ENCODE data around the gene CSGALNACT2. TPM values are rescaled to one million over a fixed set of nuclear protein-coding genes. Genes with fewer than 3 reads are reported as not detected.

The CSGALNACT2 gene
- total RNA-seq, 1 experiment from 2014 or later: 30.0 TPM

DNA sequence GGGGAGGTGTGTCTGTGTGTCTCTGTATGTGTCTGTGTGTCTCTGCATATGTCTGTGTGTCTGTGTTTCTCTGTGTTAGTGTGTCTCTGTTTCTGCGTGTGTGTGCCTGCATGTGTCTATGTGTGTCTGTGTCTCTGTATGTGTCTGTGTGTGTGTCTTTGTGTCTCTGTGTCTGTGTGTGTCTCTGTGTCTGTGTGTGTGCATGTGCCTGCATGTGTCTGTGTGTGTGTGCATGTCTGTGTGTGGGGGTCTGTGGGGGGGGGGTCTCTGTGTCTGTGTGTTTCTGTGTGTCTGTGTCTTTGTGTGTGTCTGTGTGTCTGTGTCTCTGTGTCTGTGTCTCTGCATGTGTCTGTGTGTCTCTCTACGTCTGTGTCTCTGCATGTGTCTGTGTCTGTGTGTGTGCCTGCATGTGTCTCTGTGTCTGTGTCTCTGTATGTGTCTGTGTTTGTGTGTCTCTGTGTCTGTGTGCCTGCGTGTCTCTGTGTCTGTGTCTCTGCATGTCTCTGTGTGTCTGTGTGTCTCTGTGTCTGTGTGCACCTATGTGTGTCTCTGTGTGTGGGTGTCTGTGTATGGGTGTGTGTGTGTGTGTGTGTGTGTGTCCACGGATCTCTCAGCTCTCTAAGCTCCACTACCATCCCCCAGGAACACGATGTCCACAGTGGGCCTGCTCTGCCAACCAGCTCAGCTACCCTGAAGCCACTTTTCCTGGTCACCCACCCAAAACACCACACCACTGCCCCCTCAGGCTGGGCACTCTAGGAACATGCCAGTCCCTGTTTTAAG, 87.0 kb downstream of the CSGALNACT2 start:
- ChIA-PET POLR2A (no interaction called here), CTCF (no interaction called here)
- intact Hi-C loops (cut with micrococcal nuclease): no loop called here
- TF ChIP-seq CTCF (IDR thresholded peaks at IDR 0.05; ENCODE audit: unreplicated experiment): no peak
- peaks cover 15% of the 10 kb centered on the region for H3K27me3 Mint-ChIP-seq (ENCODE audit: insufficient read depth, unreplicated experiment)
- peaks cover 6% of the 10 kb centered on the region for H3K4me1 Mint-ChIP-seq (ENCODE audit: insufficient read depth, unreplicated experiment)
- BruUV-seq (replicated peaks): no TSS peak
- no peak overlapping the region for H3K27ac Mint-ChIP-seq (ENCODE audit: low read depth, unreplicated experiment)
- no peak for DNase-seq (ENCODE audit: unreplicated experiment)
- no peak overlapping the region for H3K4me3 Mint-ChIP-seq (ENCODE audit: unreplicated experiment)
- H3K36me3 Mint-ChIP-seq (ENCODE audit: insufficient read depth, unreplicated experiment): no peaks in the 10 kb centered on the region
- H3K9me3 Mint-ChIP-seq (ENCODE audit: unreplicated experiment): no peaks in the 10 kb centered on the region

- peaks cover 15% of the 10 kb centered on the region for H3K27me3 Mint-ChIP-seq (ENCODE audit: insufficient read depth, unreplicated experiment)
- ChIA-PET CTCF (no interaction called here), POLR2A (no interaction called here)
- no peak overlapping the region for H3K4me3 Mint-ChIP-seq (ENCODE audit: unreplicated experiment)
- H3K36me3 Mint-ChIP-seq (ENCODE audit: insufficient read depth, unreplicated experiment): no peaks in the 10 kb centered on the region
- intact Hi-C loops (cut with micrococcal nuclease): no loop called here
- peaks cover 6% of the 10 kb centered on the region for H3K4me1 Mint-ChIP-seq (ENCODE audit: insufficient read depth, unreplicated experiment)
- no peaks in the 10 kb centered on the region for H3K9me3 Mint-ChIP-seq (ENCODE audit: unreplicated experiment)
- no TSS peak for BruUV-seq (replicated peaks)
- peak; percentile 14 for DNase-seq (ENCODE audit: unreplicated experiment)
- no peak for TF ChIP-seq CTCF (IDR thresholded peaks at IDR 0.05; ENCODE audit: unreplicated experiment)
- no peak overlapping the region for H3K27ac Mint-ChIP-seq (ENCODE audit: low read depth, unreplicated experiment)
Observed at GRCh38 chr10:43225787-43226153, 87.5 kb downstream of the CSGALNACT2 start.

GRCh38 chr10:43226441-43226840, 88.2 kb downstream of the CSGALNACT2 start:
- ChIA-PET CTCF (no interaction called here), POLR2A (no interaction called here)
- Mint-ChIP-seq H3K27me3 (ENCODE audit: insufficient read depth, unreplicated experiment) (peaks cover 15% of the 10 kb centered on the region), H3K4me3 (ENCODE audit: unreplicated experiment) (no peak overlapping the region), H3K9me3 (ENCODE audit: unreplicated experiment) (no peaks in the 10 kb centered on the region), H3K4me1 (ENCODE audit: insufficient read depth, unreplicated experiment) (peaks cover 6% of the 10 kb centered on the region), H3K36me3 (ENCODE audit: insufficient read depth, unreplicated experiment) (no peaks in the 10 kb centered on the region), H3K27ac (ENCODE audit: low read depth, unreplicated experiment) (no peak overlapping the region)
- intact Hi-C loops (cut with micrococcal nuclease): no loop called here
- no peak for DNase-seq (ENCODE audit: unreplicated experiment)
- no TSS peak for BruUV-seq (replicated peaks)
- no peak for TF ChIP-seq CTCF (IDR thresholded peaks at IDR 0.05; ENCODE audit: unreplicated experiment)

- BruUV-seq (replicated peaks): no TSS peak
- Mint-ChIP-seq H3K9me3 (ENCODE audit: unreplicated experiment) (no peaks in the 10 kb centered on the region), H3K4me3 (ENCODE audit: unreplicated experiment) (no peak overlapping the region), H3K4me1 (ENCODE audit: insufficient read depth, unreplicated experiment) (peaks cover 6% of the 10 kb centered on the region), H3K36me3 (ENCODE audit: insufficient read depth, unreplicated experiment) (no peaks in the 10 kb centered on the region), H3K27ac (ENCODE audit: low read depth, unreplicated experiment) (no peak overlapping the region), H3K27me3 (ENCODE audit: insufficient read depth, unreplicated experiment) (peaks cover 15% of the 10 kb centered on the region)
- no peak for DNase-seq (ENCODE audit: unreplicated experiment)
- POLR2A ChIA-PET: no interaction called here
- TF ChIP-seq CTCF (IDR thresholded peaks at IDR 0.05; ENCODE audit: unreplicated experiment): no peak
- intact Hi-C loops (cut with micrococcal nuclease): no loop called here
- CTCF ChIA-PET: no interaction called here
Observed at GRCh38 chr10:43226851-43227845, 88.9 kb downstream of the CSGALNACT2 start.

Measured in MCF 10A (cell line).